ENCODE results near the gene RSBN1. TPM values are rescaled to one million over a fixed set of nuclear protein-coding genes. Genes with fewer than 3 reads are reported as not detected.
A peak's percentile ranks its signal among the peaks of the same experiment; 100 is the strongest.

Gene RSBN1
- polyA plus RNA-seq, 3 donors from 2014 or later, result 26.4 to 30.6 (median 30.2) TPM

DNA sequence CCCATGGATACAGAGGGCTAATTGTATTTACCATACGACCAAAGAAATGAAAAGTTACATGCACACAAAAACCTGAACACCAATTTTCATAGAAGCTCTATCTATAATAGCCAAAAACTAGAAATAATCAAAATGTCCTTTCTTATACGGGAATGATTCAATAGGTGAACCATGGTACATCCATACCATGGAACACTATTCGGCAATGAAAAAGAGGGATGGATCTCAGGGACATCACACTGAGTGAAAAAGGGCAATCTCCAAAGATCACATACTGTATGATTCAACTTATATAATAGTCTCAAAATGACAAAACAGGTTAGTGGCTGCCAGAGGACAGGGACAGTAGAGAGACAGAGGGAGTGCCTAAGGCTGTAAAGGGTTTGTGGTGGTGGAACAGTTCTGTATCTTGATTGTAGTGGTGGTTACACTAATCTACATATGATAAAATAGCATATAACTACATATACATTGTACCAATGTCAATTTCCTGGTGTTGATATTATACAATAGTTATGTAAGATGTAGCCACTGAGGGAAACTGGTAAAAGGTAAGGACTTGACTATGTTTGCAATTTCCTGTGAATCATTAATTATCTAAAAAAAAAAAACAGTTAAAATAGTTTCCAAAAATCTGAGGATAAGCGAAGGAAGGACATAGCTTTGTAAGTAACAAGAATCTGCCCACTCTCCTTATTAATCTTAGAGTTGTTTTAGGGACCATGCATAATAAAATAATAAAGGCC lies 3.7 kb downstream of the RSBN1 start:
- Mint-ChIP-seq H3K27me3 (ENCODE audit: low read depth in 3 of 3) (peaks cover 5 to 12% (median 6%) of the 10 kb centered on the region in 3 donors), H3K4me1 (peaks cover 69 to 92% of the 10 kb centered on the region in 2 donors), H3K27ac (peak overlapping the region; percentile 4 to 67 (median 36))

DNA sequence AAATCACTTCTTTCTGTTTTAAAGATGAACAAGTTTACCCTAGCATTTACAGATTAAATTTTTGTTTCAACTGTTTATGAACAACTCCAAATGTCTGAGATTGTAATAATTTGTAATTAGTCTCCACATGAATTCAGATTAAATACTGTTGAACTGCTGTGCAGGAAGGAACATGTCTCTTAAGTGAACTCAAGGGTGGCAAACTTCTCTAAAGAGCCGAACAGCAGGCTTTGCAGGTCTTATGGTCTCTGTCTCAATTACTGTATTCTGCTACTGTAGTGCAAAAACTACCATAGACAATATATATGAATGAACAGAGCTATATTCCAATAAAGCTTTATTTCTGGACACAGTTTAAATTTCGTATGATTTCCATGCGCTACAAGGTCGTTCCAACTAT lies 6.6 kb downstream of the RSBN1 start:
- H3K36me3 Mint-ChIP-seq, result peaks cover 0 to 3% (median 3%) of the 10 kb centered on the region in 3 donors
- no peak for DNase-seq
- H3K4me1 Mint-ChIP-seq, result peaks cover 75 to 100% of the 10 kb centered on the region in 2 donors
- no peaks in the 10 kb centered on the region for H3K9me3 Mint-ChIP-seq
- peak overlapping the region in 2 of 6 donors; percentile 16 to 48 for H3K27ac Mint-ChIP-seq
- H3K27me3 Mint-ChIP-seq (ENCODE audit: low read depth in 3 of 3), result peaks cover 0 to 2% (median 0%) of the 10 kb centered on the region in 3 donors
- no peak overlapping the region for H3K4me3 Mint-ChIP-seq

More for the DNA sequence above, 3.7 kb downstream of the RSBN1 start:
- Mint-ChIP-seq H3K36me3 (peaks cover 0 to 3% (median 3%) of the 10 kb centered on the region in 3 donors), H3K9me3 (no peaks in the 10 kb centered on the region), H3K4me3 (peak overlapping the region; percentile 24 to 99 (median 44))
- no peak for DNase-seq

DNA sequence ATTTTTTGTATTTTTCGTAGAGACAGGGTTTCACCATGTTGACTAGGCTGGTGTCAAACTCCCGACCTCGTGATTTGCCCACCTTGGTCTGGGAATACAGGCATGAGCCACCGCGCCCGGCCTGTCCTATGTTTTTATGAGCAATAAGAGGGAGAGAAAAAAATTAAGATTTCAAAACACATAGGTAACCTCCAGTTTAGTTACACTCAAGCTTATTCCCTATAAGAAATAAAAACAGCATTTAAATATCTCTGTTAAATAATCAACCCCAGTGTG lies 7.1 kb downstream of the RSBN1 start:
- DNase-seq, result no peak
- Mint-ChIP-seq H3K4me1 (peaks cover 76 to 100% of the 10 kb centered on the region in 2 donors), H3K9me3 (no peaks in the 10 kb centered on the region), H3K27ac (peak overlapping the region in 1 of 6 donors; percentile 48), H3K27me3 (ENCODE audit: low read depth in 3 of 3) (peaks cover 0 to 2% (median 0%) of the 10 kb centered on the region in 3 donors), H3K36me3 (peaks cover 0 to 3% (median 3%) of the 10 kb centered on the region in 3 donors), H3K4me3 (no peak overlapping the region)

GRCh38 chr1:113804421-113805255 lies 7.6 kb downstream of the RSBN1 start:
- H3K27ac Mint-ChIP-seq, result no peak overlapping the region
- peaks cover 0 to 3% (median 3%) of the 10 kb centered on the region in 3 donors for H3K36me3 Mint-ChIP-seq
- no peak overlapping the region for H3K4me3 Mint-ChIP-seq
- no peak for DNase-seq
- no peaks in the 10 kb centered on the region for H3K9me3 Mint-ChIP-seq
- peaks cover 70 to 100% of the 10 kb centered on the region in 2 donors for H3K4me1 Mint-ChIP-seq
- H3K27me3 Mint-ChIP-seq (ENCODE audit: low read depth in 3 of 3), result peaks cover 0 to 2% (median 0%) of the 10 kb centered on the region in 3 donors

- Mint-ChIP-seq H3K27ac (no peak overlapping the region), H3K27me3 (ENCODE audit: low read depth in 3 of 3) (peaks cover 0 to 2% (median 2%) of the 10 kb centered on the region in 3 donors), H3K36me3 (peaks cover 0 to 8% (median 7%) of the 10 kb centered on the region in 3 donors), H3K4me1 (peaks cover 64 to 99% of the 10 kb centered on the region in 2 donors), H3K9me3 (no peaks in the 10 kb centered on the region), H3K4me3 (no peak overlapping the region)
- DNase-seq, result no peak
Observed at GRCh38 chr1:113802367-113803007, 9.8 kb downstream of the RSBN1 start.

- no peak for DNase-seq
- Mint-ChIP-seq H3K9me3 (no peaks in the 10 kb centered on the region), H3K4me1 (peaks cover 54 to 82% of the 10 kb centered on the region in 2 donors), H3K4me3 (peak overlapping the region in 1 of 5 donors; percentile 40), H3K27me3 (ENCODE audit: low read depth in 3 of 3) (peaks cover 0 to 2% (median 0%) of the 10 kb centered on the region in 3 donors), H3K27ac (peak overlapping the region in 4 of 6 donors; percentile 28 to 40 (median 34)), H3K36me3 (peaks cover 3 to 15% (median 5%) of the 10 kb centered on the region in 3 donors)
Observed at GRCh38 chr1:113800487-113800886, 11.8 kb downstream of the RSBN1 start.

GRCh38 chr1:113797472-113797871 lies 14.8 kb downstream of the RSBN1 start:
- Mint-ChIP-seq H3K27me3 (ENCODE audit: low read depth in 3 of 3) (peaks cover 0 to 2% (median 0%) of the 10 kb centered on the region in 3 donors), H3K4me3 (no peak overlapping the region), H3K36me3 (peaks cover 3 to 20% (median 5%) of the 10 kb centered on the region in 3 donors), H3K4me1 (peaks cover 49 to 81% of the 10 kb centered on the region in 2 donors), H3K9me3 (no peaks in the 10 kb centered on the region), H3K27ac (peak overlapping the region in 1 of 6 donors; percentile 12)
- no peak for DNase-seq

GRCh38 chr1:113793878-113794834 lies 18.1 kb downstream of the RSBN1 start:
- Mint-ChIP-seq H3K36me3 (peaks cover 3 to 24% (median 8%) of the 10 kb centered on the region in 3 donors), H3K27me3 (ENCODE audit: low read depth in 3 of 3) (peaks cover 0 to 2% (median 0%) of the 10 kb centered on the region in 3 donors), H3K4me3 (peak overlapping the region in 4 of 5 donors; percentile 4 to 48 (median 6)), H3K4me1 (peaks cover 53 to 82% of the 10 kb centered on the region in 2 donors), H3K27ac (peak overlapping the region; percentile 39 to 78 (median 73)), H3K9me3 (no peaks in the 10 kb centered on the region)
- no peak for DNase-seq

GRCh38 chr1:113792986-113793385 lies 19.3 kb downstream of the RSBN1 start:
- peaks cover 3 to 24% (median 8%) of the 10 kb centered on the region in 3 donors for H3K36me3 Mint-ChIP-seq
- H3K4me1 Mint-ChIP-seq, result peaks cover 52 to 82% of the 10 kb centered on the region in 2 donors
- peak overlapping the region; percentile 67 to 88 (median 82) for H3K27ac Mint-ChIP-seq
- peak overlapping the region in 1 of 5 donors; percentile 6 for H3K4me3 Mint-ChIP-seq
- H3K27me3 Mint-ChIP-seq (ENCODE audit: low read depth in 3 of 3), result peaks cover 0 to 2% (median 0%) of the 10 kb centered on the region in 3 donors
- no peak for DNase-seq
- H3K9me3 Mint-ChIP-seq, result no peaks in the 10 kb centered on the region

DNA sequence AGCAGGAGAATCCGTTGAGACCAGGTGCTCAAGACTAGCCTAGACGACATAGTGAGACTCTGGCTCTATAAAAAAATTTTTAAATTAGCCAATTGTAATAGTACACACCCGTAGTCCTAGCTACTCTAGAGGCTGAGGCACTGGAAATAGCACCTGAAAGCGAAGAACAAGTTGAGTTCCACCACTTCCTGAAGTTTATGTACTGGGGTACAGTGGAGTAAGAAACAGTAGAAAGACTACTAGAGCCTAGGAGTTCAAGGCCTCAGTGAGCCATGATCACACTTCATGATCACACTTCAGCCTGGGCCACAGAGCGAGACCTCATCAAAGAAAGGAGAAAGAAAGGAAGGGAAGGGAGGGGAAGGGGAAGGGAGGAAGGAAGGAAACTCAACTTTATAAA lies 19.8 kb downstream of the RSBN1 start:
- no peaks in the 10 kb centered on the region for H3K9me3 Mint-ChIP-seq
- no peaks in the 10 kb centered on the region for H3K27me3 Mint-ChIP-seq (ENCODE audit: low read depth in 3 of 3)
- peaks cover 3 to 19% (median 4%) of the 10 kb centered on the region in 3 donors for H3K36me3 Mint-ChIP-seq
- H3K4me1 Mint-ChIP-seq, result peaks cover 49 to 82% of the 10 kb centered on the region in 2 donors
- peak; percentile 22 to 26 (median 25) for DNase-seq
- H3K27ac Mint-ChIP-seq, result peak overlapping the region; percentile 67 to 95 (median 82)
- peak overlapping the region; percentile 25 to 67 (median 37) for H3K4me3 Mint-ChIP-seq

- peaks cover 0 to 4% (median 4%) of the 10 kb centered on the region in 3 donors for H3K36me3 Mint-ChIP-seq
- no peak overlapping the region for H3K4me3 Mint-ChIP-seq
- no peaks in the 10 kb centered on the region for H3K9me3 Mint-ChIP-seq
- H3K27me3 Mint-ChIP-seq (ENCODE audit: low read depth in 3 of 3), result no peaks in the 10 kb centered on the region
- H3K4me1 Mint-ChIP-seq, result peaks cover 43 to 85% of the 10 kb centered on the region in 2 donors
- no peak for DNase-seq
- peak overlapping the region in 5 of 6 donors; percentile 4 to 80 (median 34) for H3K27ac Mint-ChIP-seq
Observed at GRCh38 chr1:113788802-113789201, 23.5 kb downstream of the RSBN1 start.

DNA sequence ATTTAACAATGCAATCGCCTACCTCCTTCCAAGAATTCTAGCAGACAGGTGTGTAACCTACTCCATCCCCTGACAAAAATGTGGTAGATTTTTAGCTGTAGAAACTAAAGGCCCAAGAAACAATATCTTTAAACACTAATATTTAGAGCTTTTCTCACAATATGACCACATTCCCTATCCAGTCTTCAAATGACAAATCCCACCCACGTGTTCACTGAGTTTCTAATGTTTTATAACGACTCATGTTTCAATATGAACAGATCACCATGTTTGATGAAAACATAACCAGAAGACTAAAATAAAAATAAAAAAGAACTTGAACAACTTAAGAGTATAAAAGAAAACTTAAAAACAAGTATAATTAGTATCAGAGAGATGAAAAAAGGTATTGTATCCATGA lies 24.6 kb downstream of the RSBN1 start:
- Mint-ChIP-seq H3K36me3 (peaks cover 0 to 4% (median 4%) of the 10 kb centered on the region in 3 donors), H3K4me1 (peaks cover 35 to 74% of the 10 kb centered on the region in 2 donors), H3K9me3 (no peaks in the 10 kb centered on the region), H3K27me3 (ENCODE audit: low read depth in 3 of 3) (no peaks in the 10 kb centered on the region), H3K4me3 (no peak overlapping the region), H3K27ac (peak overlapping the region in 2 of 6 donors; percentile 10 to 39)
- no peak for DNase-seq

Data from immature natural killer cell (primary cell).